ENCODE results near the gene DGAT2L6. TPM values are rescaled to one million over a fixed set of nuclear protein-coding genes. Genes with fewer than 3 reads are reported as not detected.

DGAT2L6 gene
- polyA plus RNA-seq, 1 donor from 2014 or later, result not detected

- Histone ChIP-seq H3K27ac (ENCODE audit: low read length) (no peak overlapping the region), H3K4me2 (ENCODE audit: low read length) (no peak overlapping the region), H3F3A (ENCODE audit: insufficient read depth, low read length, poor library complexity, severe bottlenecking) (no peaks in the 10 kb centered on the region), H3K36me3 (ENCODE audit: insufficient read depth, low read length) (no peaks in the 10 kb centered on the region), H4K20me1 (ENCODE audit: insufficient read depth) (no peaks in the 10 kb centered on the region), H3K9me3 (ENCODE audit: low read length) (no peaks in the 10 kb centered on the region), H2AFZ (ENCODE audit: low read depth, low read length) (no peak overlapping the region), H3K27me3 (ENCODE audit: insufficient read depth, low read depth, low read length) (no peaks in the 10 kb centered on the region), H3K9me2 (ENCODE audit: insufficient read depth, low read length) (no peaks in the 10 kb centered on the region), H3K4me3 (ENCODE audit: low read length) (no peak overlapping the region), H3K9ac (ENCODE audit: low read length) (no peak overlapping the region), H3K79me2 (replicated peaks; ENCODE audit: insufficient read depth, low read length) (no peaks in the 10 kb centered on the region)
- TF ChIP-seq POLR2AphosphoS5 (IDR thresholded peaks at IDR 0.05) (no peak), RAD21 (conservative IDR thresholded peaks at IDR 0.05) (no peak), EZH2 (IDR thresholded peaks at IDR 0.05; ENCODE audit: borderline replicate concordance, insufficient read depth, low read length, poor library complexity, severe bottlenecking) (no peak), SMC3 (conservative IDR thresholded peaks at IDR 0.05; ENCODE audit: poor library complexity) (no peak), TAF1 (IDR thresholded peaks at IDR 0.05; ENCODE audit: low read depth) (no peak), CTCF (IDR thresholded peaks at IDR 0.05; ENCODE audit: poor library complexity, severe bottlenecking) (no peak), MXI1 (conservative IDR thresholded peaks at IDR 0.05; ENCODE audit: poor library complexity, severe bottlenecking) (no peak), EP300 (conservative IDR thresholded peaks at IDR 0.05; ENCODE audit: poor library complexity, severe bottlenecking) (no peak), REST (IDR thresholded peaks at IDR 0.05; ENCODE audit: borderline replicate concordance) (no peak)
Observed at GRCh38 chrX:70169281-70169680, 8.0 kb upstream of the DGAT2L6 start.

- Histone ChIP-seq H3K79me2 (replicated peaks; ENCODE audit: insufficient read depth, low read length) (no peaks in the 10 kb centered on the region), H3K4me3 (ENCODE audit: low read length) (no peak overlapping the region), H3K27me3 (ENCODE audit: insufficient read depth, low read depth, low read length) (no peaks in the 10 kb centered on the region), H4K20me1 (ENCODE audit: insufficient read depth) (no peaks in the 10 kb centered on the region), H2AFZ (ENCODE audit: low read depth, low read length) (no peak overlapping the region), H3K27ac (ENCODE audit: low read length) (no peak overlapping the region), H3K9me2 (ENCODE audit: insufficient read depth, low read length) (no peaks in the 10 kb centered on the region), H3K4me2 (ENCODE audit: low read length) (no peak overlapping the region), H3K9ac (ENCODE audit: low read length) (no peak overlapping the region), H3K9me3 (ENCODE audit: low read length) (no peaks in the 10 kb centered on the region), H3F3A (ENCODE audit: insufficient read depth, low read length, poor library complexity, severe bottlenecking) (no peaks in the 10 kb centered on the region), H3K36me3 (ENCODE audit: insufficient read depth, low read length) (no peaks in the 10 kb centered on the region)
- TF ChIP-seq SMC3 (conservative IDR thresholded peaks at IDR 0.05; ENCODE audit: poor library complexity), result no peak
- TF ChIP-seq CTCF (IDR thresholded peaks at IDR 0.05; ENCODE audit: poor library complexity, severe bottlenecking), result no peak
- no peak for TF ChIP-seq POLR2AphosphoS5 (IDR thresholded peaks at IDR 0.05)
- TF ChIP-seq REST (IDR thresholded peaks at IDR 0.05; ENCODE audit: borderline replicate concordance), result no peak
- no peak for TF ChIP-seq EP300 (conservative IDR thresholded peaks at IDR 0.05; ENCODE audit: poor library complexity, severe bottlenecking)
- no peak for TF ChIP-seq TAF1 (IDR thresholded peaks at IDR 0.05; ENCODE audit: low read depth)
- no peak for TF ChIP-seq MXI1 (conservative IDR thresholded peaks at IDR 0.05; ENCODE audit: poor library complexity, severe bottlenecking)
- no peak for TF ChIP-seq RAD21 (conservative IDR thresholded peaks at IDR 0.05)
- TF ChIP-seq EZH2 (IDR thresholded peaks at IDR 0.05; ENCODE audit: borderline replicate concordance, insufficient read depth, low read length, poor library complexity, severe bottlenecking), result no peak
Observed at GRCh38 chrX:70171624-70172023, 5.7 kb upstream of the DGAT2L6 start.
